GM19468 (cell line): ENCODE measurements around the gene FSIP1.
"Not testable (repeated sequence)": the region's sequence is repeated elsewhere in the genome, so short reads cannot be mapped to it uniquely, and the experiment has no call there.

ENCODE experiments used
- ATAC-seq: cut with Tn5 transposase; IDR thresholded peaks from one replicate; pipeline ENCODE4 v1.9.1; 2021; ENCODE audit warnings: mild to moderate bottlenecking, moderate library complexity, moderate number of reproducible peaks; ENCODE audit not compliant: unreplicated experiment; ENCODE audit errors: extremely low read depth

FSIP1 gene

GRCh38 chr15:39782441-39783138 is at the start of gene FSIP1:
TSS of gene FSIP1 (minus strand) at chr15:39782841. CDS start at chr15:39776524, 6,317 bp downstream.
- ATAC-seq: peak; percentile 90

- ATAC-seq: no peak
These were observed 47.5 kb upstream of the FSIP1 start for GRCh38 chr15:39830166-39830565.

- ATAC-seq: no peak
These were observed 45.8 kb upstream of the FSIP1 start for GRCh38 chr15:39828374-39828931.

- no peak for ATAC-seq
These were observed 44.3 kb upstream of the FSIP1 start for GRCh38 chr15:39826975-39827374.

- no peak for ATAC-seq
These were observed 41.0 kb upstream of the FSIP1 start for GRCh38 chr15:39823634-39824033.

- no peak for ATAC-seq
These were observed 37.5 kb upstream of the FSIP1 start for GRCh38 chr15:39820050-39820602.

GRCh38 chr15:39819533-39819932 is 36.9 kb upstream of the FSIP1 start:
- no peak for ATAC-seq

- no peak for ATAC-seq
These were observed 35.3 kb upstream of the FSIP1 start for GRCh38 chr15:39817892-39818291.

GRCh38 chr15:39814489-39814888 is 31.8 kb upstream of the FSIP1 start:
- ATAC-seq: no peak

- not testable (repeated sequence) for ATAC-seq
These were observed 30.0 kb upstream of the FSIP1 start for GRCh38 chr15:39812651-39813050.

GRCh38 chr15:39808909-39809308 is 26.3 kb upstream of the FSIP1 start:
- no peak for ATAC-seq

- ATAC-seq: no peak
These were observed 25.1 kb upstream of the FSIP1 start for GRCh38 chr15:39807791-39808190.

- no peak for ATAC-seq
These were observed 21.4 kb upstream of the FSIP1 start for GRCh38 chr15:39804026-39804425.

- no peak for ATAC-seq
These were observed 20.4 kb upstream of the FSIP1 start for GRCh38 chr15:39803016-39803415.

- ATAC-seq: peak; percentile 37
These were observed 19.1 kb upstream of the FSIP1 start for GRCh38 chr15:39801641-39802309.

- no peak for ATAC-seq
These were observed 16.9 kb upstream of the FSIP1 start for GRCh38 chr15:39799552-39800011.

- no peak for ATAC-seq
These were observed 15.7 kb upstream of the FSIP1 start for GRCh38 chr15:39798382-39798781.

GRCh38 chr15:39797407-39797806 is 14.8 kb upstream of the FSIP1 start:
- no peak for ATAC-seq

GRCh38 chr15:39796601-39797000 is 14.0 kb upstream of the FSIP1 start:
- ATAC-seq: no peak

GRCh38 chr15:39795486-39795885 is 12.8 kb upstream of the FSIP1 start:
- ATAC-seq: no peak

- ATAC-seq: no peak
These were observed 12.3 kb upstream of the FSIP1 start for GRCh38 chr15:39794954-39795353.
